ENCODE results near the gene EIPR1.

EIPR1 gene

GRCh38 chr2:3169106-3169870 lies 208.3 kb downstream of the EIPR1 start:
- peak; percentile 19 for DNase-seq

GRCh38 chr2:3168230-3168891 lies 209.3 kb downstream of the EIPR1 start:
- no peak for DNase-seq

GRCh38 chr2:3163401-3163800 lies 214.2 kb downstream of the EIPR1 start:
- no peak for DNase-seq

GRCh38 chr2:3162442-3163077 lies 215.1 kb downstream of the EIPR1 start:
- no peak for DNase-seq

- no peak for DNase-seq
These were observed 216.8 kb downstream of the EIPR1 start for GRCh38 chr2:3160751-3161330.

GRCh38 chr2:3159782-3160545 lies 217.7 kb downstream of the EIPR1 start:
- no peak for DNase-seq

GRCh38 chr2:3154700-3155099 lies 222.9 kb downstream of the EIPR1 start:
- DNase-seq: no peak

GRCh38 chr2:3154146-3154545 lies 223.5 kb downstream of the EIPR1 start:
- DNase-seq: no peak

GRCh38 chr2:3151153-3151918 lies 226.3 kb downstream of the EIPR1 start:
- no peak for DNase-seq

GRCh38 chr2:3149441-3150217 lies 228.0 kb downstream of the EIPR1 start:
- no peak for DNase-seq

- no peak for DNase-seq
These were observed 228.9 kb downstream of the EIPR1 start for GRCh38 chr2:3148716-3149115.

GRCh38 chr2:3147651-3148530 lies 229.7 kb downstream of the EIPR1 start:
- DNase-seq: no peak

GRCh38 chr2:3146772-3147650 lies 230.6 kb downstream of the EIPR1 start:
- no peak for DNase-seq

- DNase-seq: no peak
These were observed 231.4 kb downstream of the EIPR1 start for GRCh38 chr2:3146175-3146574.

GRCh38 chr2:3145471-3146021 lies 232.1 kb downstream of the EIPR1 start:
- no peak for DNase-seq

- no peak for DNase-seq
These were observed 232.8 kb downstream of the EIPR1 start for GRCh38 chr2:3144856-3145255.

- no peak for DNase-seq
These were observed 234.0 kb downstream of the EIPR1 start for GRCh38 chr2:3143602-3144001.

GRCh38 chr2:3142961-3143571 lies 234.6 kb downstream of the EIPR1 start:
- no peak for DNase-seq

Measured in NCI-H2227 treated with DMSO at 0.1 percent for 48 hours (cell line).